Body of pancreas (tissue), 4 donors: ENCODE results near the gene CCDC91.
"Not testable (repeated sequence)": the region's sequence is repeated elsewhere in the genome, so short reads cannot be mapped to it uniquely, and the experiment has no call there.

Experiments used
- CTCF ChIP-seq, 7 experiments: fragments of 450-650 bp in 4 of 7; fragments of 200-600 bp in 3 of 7; sonication (generic) in 3 of 7; IDR thresholded peaks; one replicate each; pipeline ENCODE4 v1.5.1; 2016 to 2019; ENCODE audit warnings: antibody characterized with exemption in 7 of 7
- POLR2A ChIP-seq, 3 donors: fragments of 450-650 bp; IDR thresholded peaks; one replicate each; pipeline ENCODE4 v1.6.1; 2016; ENCODE audit warnings: antibody characterized with exemption in 3 of 3, mild to moderate bottlenecking in 2 of 3

- TF ChIP-seq CTCF, POLR2A (IDR thresholded peaks at IDR 0.05): not testable (repeated sequence)
Observed at GRCh38 chr12:28194621-28195020, 4.4 kb downstream of the CCDC91 start.
